SHP77 treated with DMSO at 0.1 percent for 48 hours (cell line): Measurements from ENCODE around the gene TP53I13.

Experiments used
- DNase-seq: peaks from one replicate; lab custom pipeline; 2025; lab: John Stamatoyannopoulos, UW

TP53I13 gene

DNA sequence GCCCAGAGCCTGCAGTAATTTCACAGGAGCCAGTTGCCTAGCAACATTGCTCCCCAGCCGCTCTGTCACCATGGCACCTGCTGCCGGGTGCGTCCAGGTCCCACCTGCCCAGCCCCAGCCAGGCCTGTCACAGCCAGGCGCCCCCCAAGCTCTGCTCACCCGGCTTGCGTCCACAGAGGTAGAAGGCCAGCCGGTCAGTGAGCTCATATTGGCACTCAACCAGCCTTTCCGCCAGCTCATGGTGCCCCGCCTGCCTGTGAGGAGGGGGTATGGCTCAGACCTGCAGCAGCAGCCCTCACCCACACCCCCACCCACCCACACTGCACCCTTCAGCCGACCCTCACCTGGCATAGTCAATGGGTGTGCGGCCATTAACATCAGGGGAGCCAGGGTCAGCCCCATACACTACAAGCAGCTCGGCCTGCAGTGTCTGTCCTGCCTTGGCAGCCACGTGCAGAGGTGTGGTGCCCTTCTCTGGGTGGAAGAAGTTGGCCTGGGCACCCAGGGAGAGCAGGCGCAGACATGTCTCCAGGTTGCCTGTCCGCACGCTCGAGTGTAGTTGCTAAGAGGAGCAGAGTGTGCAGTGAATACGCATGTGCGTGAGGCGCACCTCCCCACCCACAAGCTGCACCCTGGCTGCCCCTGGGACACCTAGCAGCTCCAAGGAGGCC is 13.2 kb downstream of the TP53I13 start:
- DNase-seq = no peak

DNA sequence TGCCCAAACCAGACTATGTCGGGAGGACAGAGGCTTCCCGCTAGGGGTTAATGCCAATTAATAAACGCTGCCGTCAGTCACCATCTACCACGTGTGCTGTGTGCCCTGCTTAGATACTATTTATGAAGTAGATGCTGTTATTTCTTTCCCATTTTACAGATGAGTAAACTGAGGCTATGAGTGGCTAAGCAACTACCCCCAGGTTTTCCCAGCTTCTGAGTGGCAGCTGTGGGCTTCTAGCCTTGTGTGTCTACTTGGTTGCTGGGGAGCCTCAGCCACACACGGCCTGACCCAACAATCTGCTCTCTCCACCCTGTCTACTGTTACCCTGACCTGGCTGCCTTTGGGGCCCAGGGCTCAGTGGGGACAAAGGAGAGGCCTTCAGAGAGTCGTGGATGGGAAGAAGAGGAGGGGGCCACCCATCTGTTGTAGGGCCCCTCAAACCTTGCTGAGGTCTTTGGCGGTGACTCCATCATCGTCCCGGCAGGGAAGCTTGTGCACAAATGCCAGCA is 13.8 kb downstream of the TP53I13 start:
- DNase-seq = no peak

DNA sequence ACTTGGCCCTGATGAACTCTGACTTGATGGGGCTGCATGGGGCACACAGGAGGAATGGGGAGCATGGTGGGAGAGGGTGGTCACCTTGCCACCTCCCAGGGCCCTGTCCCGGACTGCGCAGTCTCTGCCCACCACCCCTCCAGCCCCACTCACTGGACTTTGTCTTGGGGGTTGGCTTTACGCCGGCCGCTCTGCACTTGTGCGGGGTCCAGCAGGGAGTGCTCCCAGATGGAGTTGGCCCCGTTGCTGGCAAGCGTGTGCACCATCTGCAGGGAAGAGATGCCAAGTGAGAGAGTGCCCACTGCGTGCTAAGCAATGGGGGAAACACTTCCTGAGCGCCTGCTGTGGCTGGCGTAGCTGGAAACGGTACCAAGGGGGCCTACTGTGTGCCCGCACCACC is 14.3 kb downstream of the TP53I13 start:
- DNase-seq = no peak

DNA sequence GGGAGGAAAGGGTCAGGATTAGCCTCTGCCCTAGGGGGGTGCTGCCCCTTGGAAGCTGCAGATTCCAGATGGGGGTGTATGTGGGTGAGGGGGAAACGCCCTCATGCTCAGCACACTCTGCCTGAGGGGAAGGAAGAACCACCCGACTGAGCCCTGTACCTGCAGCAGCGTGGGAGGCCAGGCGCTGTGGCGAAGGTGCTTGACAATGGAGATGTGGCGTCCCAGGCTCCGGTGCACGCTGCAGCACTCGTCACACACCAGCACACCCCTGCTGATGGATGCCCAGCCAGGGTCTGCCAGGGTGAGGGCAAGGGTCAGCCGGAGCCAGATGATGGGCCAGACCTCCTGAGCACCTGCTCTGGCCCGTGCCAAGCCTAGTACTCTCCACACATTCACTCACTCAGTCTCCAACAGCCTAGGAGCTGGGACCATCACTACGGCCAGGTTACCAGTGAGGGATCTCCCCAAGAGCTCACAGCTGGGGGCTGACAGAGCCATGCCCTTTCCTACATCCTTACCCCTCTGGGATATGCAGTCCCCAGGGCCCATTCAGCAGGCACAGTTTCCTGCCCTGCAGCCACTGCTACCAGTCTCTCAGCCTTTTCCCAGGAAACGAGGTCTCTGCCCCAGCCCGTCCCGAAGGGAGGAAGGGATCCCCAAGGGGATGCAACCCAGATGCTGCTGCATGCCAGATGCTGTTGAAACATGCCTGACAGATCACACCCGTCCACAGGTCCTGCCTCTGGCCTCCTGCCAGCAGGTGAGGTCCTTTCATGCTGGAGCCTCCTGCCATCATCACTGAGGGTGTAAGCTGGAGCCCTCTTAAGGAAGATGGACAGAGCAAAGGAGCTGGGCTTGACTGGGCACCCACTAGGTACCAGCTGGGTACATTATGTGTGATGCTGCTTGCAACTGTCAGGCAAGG is 15.1 kb downstream of the TP53I13 start:
- no peak for DNase-seq

DNA sequence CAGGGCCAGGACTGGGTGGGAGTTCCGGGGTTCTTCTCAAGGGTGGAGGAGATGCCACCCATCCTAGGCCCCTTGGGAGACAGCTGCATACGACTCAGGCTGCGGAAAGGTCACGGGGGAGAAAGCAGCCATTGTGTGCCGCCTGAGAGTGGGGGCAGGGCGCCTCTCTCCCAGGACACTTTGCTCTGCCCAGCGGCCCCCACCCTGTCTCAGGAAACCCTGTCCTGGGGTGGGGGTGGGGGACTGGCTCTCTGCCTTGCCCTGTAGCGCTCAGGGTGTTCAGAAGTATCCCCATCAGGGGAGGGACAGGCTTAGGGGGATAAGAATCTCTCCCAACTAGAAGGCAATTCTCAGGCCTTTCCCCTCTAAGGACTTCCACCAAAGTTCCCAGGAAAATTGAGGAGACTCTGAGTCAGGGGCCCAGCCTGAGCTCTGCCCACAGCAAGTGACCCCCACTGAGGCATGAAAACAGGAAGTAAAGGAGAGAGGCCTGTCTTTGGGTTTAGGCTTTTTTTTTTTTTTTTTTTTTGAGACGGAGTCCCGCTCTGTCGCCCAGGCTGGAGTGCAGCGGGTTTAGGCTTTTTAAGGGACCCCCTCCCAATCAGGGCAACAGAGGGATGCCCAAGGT is 16.1 kb downstream of the TP53I13 start:
- DNase-seq = no peak

DNA sequence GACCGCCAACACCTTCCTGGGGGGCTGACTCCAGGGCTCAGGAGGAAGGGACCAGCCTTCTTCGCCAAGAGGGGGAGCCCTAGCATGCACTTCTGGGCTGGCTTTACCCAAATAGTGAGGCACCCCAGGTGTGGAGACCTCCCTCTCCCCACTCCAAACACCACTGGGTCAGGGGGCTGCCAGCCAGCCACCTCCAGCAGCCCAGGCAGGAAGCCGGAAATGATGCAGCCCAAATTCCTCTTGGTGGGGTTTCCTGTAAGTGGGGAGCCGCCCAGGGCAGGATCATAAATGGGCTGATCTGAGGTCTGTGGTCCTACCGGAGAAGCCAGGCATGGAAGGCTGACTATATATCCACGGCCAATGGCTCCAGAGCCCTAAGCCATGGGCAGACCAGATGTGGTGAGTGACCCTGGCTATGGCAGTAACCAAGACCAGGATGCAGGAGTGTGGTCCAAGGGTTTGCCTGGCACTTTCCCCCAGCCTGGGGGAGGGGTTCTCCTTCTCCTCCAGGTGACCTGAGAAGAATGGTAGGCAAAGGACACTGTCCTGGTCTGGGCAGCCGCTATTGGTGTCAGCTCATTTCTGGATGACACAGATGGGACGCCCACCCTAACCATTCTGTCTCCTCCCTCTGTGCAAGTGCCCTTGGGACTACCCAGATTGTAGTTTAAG is 16.7 kb downstream of the TP53I13 start:
- DNase-seq = no peak

DNA sequence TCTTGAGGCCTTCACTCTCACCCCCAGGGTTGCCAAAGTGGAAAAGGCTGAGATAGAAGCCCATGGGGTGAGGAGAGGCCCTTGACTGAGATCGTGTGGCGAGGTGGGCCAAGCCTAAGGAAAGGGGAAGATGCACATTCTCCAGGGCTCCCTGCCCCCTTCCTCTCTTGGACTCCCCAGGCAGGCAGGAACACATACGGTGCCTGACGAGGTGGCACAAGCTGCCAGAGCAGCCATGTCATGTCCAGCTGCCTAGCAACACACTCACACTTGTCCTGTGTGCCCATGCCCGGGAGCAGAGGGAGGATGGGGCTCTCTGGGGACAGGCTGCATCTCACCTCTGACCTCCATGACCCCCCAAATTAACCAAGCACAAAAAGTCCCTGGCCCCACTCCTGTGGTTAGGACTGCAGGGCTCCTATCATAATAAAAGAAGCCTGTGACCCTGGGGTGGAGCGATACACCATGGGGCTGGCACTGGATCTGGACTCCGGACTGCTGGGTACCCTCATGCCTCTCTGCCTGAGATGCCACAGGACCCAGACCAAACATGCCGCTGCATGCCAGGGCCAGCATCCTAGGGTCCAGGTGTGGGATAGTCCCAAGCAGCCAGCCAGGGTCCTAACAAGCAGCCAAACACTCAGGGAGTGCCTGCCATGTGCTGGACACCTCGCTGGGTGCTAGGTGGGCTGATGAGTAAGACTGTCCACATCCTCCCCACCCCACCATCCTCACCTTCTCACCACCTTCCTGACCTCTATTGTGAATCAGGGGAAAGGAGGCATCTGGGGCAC is 18.4 kb downstream of the TP53I13 start:
- no peak for DNase-seq

DNA sequence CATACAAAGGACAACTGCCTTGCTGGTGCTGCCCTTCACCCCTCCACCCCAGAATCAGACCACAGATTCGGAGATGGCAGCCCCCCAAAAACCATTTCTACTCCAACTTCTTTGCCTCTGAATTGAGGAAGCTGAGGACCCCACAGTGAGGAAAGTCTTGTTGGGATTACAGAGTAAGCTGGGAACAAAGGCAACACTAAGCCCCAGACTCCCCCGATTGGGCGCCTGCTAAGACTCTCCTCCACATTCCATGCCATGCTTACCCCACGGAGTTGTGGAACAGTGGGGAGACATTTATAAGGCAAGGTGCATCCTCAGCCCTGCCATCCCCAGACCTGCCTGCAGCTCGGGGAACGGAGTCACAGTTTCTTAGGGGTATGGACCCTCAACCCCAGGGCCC is 19.1 kb downstream of the TP53I13 start:
- DNase-seq = no peak

DNA sequence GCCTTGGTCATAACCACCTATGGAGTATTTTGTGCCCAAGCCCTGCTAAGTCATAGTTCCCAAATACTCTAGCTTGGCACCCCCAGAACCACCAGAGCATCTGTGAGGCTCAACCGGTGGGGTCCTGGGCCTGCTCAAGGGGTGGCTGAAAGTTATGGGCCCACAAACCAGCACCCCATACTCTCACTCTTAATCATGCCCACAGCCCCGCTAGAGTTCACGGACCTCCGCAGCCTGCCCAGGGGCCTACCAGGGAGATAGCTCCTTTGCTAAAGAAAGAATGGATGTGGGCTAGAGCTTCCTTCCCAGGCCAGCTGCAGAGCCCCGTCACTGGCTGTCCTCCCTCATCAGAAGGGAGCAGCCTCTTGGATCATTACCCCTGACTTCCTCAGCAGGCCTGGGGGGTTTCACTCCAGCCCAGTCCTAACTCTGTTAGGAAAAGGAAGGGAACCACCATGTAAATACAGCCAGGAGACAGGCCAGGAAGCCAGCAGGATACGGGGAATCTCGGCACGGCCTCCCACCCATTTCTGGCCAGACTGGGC is 19.6 kb downstream of the TP53I13 start:
- DNase-seq = no peak

DNA sequence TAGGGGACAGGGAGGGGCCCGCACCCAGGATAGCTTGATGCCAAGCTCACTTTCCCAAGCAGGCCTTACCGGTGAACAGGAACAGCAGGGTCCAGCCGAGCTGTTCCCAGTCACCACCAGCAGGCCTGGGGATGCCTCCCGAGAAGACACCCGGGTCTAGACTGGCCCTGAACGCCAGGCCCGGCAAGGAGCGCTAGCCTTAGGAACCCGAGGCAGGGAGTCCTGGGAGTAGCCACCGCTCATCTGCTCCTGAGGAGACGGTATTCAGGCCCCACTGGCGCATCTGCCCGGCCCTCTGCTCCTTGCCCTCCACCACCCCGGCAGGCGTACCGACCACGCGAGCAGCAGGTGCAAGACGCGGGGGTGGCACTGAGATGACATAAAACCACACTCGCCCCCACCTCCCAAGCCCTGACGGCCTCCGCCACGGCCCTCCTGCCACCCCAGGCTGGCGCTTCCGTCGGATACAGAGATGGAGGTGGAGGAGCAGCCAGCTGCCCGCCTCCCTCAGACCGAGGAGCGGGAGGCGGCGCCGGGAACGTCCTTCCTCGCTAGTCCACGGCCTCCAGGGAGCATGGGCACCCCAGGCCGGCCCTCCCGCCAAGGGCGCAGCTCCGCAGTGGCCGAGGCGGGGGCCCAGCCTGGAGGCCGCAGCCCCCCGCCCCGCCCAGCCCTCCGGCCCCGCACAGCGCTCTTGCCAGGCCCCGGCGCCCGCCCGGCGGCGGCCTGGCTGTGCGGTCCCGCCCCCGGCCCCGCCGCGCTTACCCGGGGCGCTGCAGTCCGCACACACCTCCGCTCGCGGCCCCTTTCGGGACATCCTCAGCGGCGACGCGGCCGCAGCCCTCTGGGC is 20.3 kb downstream of the TP53I13 start:
- no peak for DNase-seq

DNA sequence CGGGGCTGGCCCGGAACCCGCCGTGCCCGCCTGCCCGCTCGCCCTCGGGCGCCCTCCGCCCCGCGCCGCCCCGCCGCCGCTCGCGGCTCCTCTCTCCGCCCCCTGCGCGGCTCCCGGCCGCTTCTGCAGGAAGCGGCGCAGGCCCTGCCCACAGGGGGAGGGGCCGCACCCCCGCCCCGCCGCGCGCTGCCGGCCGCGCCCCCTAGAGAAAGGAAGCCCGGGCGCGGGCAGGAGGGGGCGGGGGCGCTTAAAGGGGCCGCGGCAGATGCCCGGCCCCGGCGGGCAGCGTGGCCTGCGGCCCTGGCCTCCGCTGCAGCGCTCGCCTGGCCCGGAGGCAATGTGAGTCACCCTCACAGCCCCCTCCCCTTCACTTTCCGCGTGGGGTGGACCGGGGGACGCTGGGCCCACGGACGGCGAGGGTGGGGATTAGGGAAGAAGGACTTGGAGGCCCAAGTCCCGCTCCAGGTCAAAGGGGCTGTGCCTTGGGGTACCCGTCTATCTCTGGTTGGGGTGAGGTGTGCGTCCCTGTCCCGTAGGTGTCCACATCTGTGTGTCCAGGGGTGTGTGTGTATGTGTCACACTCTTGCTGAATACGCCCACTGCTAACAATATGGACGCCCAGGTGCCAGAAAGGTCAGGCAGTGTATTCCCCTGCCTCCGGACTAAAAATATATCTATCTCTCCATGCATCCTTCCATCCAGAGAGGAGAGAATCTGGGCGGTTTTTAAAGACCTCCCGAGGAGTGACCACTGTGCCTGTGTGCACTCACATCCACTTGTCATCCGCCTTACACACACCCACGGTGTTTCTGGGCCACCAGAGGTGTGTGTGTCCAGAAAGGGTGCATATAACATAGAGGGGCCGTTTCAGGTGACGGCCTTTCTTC is 21.3 kb downstream of the TP53I13 start, which contains the start of gene GIT1:
TSS of gene GIT1 (minus strand) at position 125 of the 887 bp plus-strand sequence. CDS start 270 bp downstream, outside the sequence.
- DNase-seq = peak; percentile 23

DNA sequence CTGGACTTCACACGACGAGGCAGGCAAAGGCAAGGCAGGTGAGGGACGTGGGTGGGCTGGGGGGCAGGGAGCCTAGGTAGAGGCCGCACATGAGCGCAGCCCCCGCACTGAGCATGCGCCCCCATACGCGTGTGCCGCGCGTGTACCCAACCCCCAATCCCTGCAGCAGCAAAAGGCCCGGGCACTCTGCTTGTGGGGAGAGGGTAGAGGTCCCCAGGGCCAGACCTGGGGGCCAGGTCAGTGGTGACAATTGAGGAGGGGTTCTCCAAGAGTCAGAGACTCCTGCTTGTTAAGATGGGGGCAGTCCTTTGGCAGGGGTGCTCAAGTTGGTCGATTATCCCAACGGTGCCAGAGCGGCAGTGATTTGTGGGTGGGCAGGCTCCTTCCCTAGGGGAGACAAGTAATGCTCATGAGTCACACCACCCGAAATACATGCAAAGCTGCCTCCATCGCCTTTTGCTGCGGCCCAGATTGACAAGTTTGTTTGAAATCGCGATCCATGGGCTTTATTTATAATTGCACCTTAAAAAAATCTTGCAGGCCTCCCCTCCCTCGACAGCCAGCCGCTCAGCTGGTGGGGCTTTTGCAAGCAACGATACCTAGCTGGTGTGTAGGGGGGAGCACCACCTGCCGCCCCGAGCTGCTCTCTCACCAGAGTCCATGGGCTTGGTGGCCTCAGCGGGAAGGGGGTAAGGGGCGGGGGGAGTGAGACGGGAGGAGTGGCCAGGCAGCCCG is 22.1 kb downstream of the TP53I13 start:
- peak; percentile 23 for DNase-seq

DNA sequence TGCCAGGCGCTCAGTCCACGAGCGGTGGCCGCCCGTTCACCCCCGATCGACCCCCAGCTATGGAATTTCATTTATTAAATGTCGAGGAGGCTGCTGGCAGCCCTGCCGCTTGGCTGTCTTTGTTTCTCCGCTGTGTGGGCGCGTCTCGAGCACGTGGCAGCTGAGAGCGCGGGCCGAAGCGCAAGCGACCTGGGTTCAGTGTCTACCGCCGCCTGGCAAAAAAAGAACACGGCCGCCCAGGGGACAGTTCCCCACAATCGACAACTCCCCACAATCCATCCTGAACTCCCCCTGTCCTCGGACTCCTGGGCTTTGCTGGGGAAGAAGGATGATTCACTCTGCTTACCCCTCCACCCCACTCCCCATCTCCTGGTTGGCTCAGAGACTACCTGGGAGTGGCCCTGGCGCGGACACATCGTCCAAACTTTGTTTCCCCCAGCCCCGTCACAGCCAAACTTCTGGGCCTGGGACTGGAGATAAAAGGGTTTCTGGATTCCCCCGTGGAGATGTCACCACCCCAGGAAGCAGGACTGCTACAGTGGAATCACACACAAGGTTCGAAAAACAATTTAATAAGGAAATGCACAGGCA is 22.7 kb downstream of the TP53I13 start:
- DNase-seq = peak; percentile 74

DNA sequence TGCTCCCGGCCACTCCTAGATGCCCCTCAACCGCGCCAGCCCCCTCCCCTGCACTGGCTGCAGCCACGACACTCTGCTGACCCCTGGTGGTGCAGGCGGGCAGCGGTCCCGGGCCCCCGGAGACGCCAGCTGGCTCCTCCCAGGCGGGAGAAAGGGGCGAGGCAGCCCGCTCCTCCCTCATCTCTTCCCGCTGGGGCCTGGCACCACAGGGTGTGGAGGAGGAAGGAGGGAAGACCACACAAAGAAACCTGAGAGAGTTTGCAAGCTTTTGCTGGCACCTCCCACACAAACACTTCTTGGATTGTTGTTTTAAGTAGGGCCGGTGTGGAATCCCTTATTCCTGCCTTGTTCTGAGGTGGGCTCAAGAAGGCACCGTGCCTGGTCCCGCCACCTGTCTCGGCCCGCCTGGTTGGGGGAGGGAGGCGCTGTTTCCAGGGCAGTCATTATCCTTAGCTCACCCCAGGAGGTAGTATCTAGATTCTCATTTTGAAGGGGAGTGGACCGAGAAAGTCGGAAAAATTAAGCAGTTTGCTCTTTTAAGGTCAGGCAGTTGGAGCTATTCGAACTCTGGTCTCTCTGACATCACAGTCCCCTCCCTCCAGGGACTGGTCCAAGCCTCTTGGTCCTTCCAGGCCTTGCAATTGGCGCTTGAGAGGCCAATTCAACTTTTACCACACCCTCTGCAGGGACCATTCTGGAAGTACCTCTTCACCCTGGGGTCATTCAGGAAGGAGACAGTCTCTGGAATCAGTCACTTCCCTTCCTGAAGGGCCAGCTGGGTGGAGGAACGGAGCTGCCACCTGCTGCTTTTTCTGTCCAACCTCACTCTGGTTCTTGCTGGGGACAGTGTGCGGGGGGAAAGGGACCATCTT is 23.5 kb downstream of the TP53I13 start:
- DNase-seq = peak; percentile 85

DNA sequence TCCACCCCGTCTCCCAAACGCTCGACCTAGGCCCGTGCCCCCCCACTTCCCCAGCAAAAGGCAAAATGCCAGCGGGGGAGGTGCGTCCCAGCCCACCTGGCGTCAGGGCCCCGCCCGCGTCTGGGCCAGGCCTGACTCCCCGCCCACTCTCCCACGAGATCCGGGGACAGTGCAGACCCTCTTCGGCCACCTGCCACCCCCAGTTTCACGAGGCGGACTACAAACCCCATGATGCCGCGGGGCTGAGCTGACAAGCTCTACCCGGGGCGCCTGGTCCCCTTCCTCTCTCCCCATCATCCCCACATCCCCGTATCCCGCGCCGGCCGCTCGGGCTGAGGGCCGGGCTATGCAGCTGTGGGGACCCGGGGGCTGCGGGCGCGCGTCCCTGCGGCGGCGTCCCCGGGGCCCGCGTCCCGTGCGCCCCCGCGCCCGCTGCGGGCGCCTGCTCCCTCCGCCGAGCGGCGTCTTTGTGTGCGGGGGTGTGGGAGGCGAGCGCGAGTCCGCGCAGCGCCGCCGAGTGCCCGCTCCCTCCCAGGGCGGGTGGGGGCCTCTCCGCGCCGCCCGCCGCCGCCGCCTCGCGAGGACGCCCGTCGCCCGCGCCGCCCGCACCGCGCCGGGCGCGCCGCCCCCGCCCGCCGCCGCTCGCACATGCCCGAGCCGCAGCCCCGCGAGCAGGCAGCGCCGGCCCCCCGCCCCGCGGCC is 24.5 kb downstream of the TP53I13 start, which contains the start of gene ANKRD13B:
TSS of gene ANKRD13B (plus strand) at position 283 of the 702 bp plus-strand sequence. CDS start 490 bp downstream, outside the sequence.
- DNase-seq = peak; percentile 34
